Natural killer cell (primary cell): ENCODE results near the gene KRT85. TPM values are rescaled to one million over a fixed set of nuclear protein-coding genes. Genes with fewer than 3 reads are reported as not detected.

Source experiments
- ATAC-seq, 3 donors: fragments of 150-1000 bp in 2 of 3; fragments of 200-7000 bp in 1 of 3; cut with Tn5 transposase; 1 replicate in 1 of 3; 2 replicates in 2 of 3; pipeline ENCODE4 v1.10.0; 2021; ENCODE audit warnings: mild to moderate bottlenecking in 2 of 3, moderate library complexity in 2 of 3
- DNase-seq, 2 donors: peaks; one replicate each; pipeline versions ENCODE4 v3.0.0 to v3.0.0-alpha.2; 2013 to 2021; ENCODE audit warnings: mixed read lengths in 1 of 2
- H3K27ac ChIP-seq: one replicate; pipeline ENCODE4 v1.5.1; 2013; ENCODE audit warnings: mild to moderate bottlenecking, low read length
- H3K27me3 ChIP-seq: one replicate; pipeline ENCODE4 v1.6.1; 2013; ENCODE audit warnings: low read length; ENCODE audit not compliant: control insufficient read depth, insufficient read depth
- H3K36me3 ChIP-seq: one replicate; pipeline ENCODE4 v1.6.1; 2013; ENCODE audit warnings: low read length; ENCODE audit not compliant: control insufficient read depth, insufficient read depth
- H3K4me1 ChIP-seq: one replicate; pipeline ENCODE4 v1.6.1; 2013; ENCODE audit warnings: low read length; ENCODE audit not compliant: control insufficient read depth, insufficient read depth
- H3K4me3 ChIP-seq: one replicate; pipeline ENCODE4 v1.5.1; 2013; ENCODE audit warnings: low read length
- H3K9me3 ChIP-seq: one replicate; pipeline ENCODE4 v1.6.1; 2013; ENCODE audit warnings: low read length; ENCODE audit not compliant: control insufficient read depth, insufficient read depth
- H3K27ac Mint-ChIP-seq, 2 donors: one replicate each; pipeline ENCODE4 v1.8.0; 2022; ENCODE audit warnings: mild to moderate bottlenecking in 2 of 2, mixed read lengths in 2 of 2, moderate library complexity in 1 of 2
- H3K27me3 Mint-ChIP-seq, 2 donors: one replicate each; pipeline ENCODE4 v1.8.0; 2022; ENCODE audit warnings: low read depth in 2 of 2, mixed read lengths in 2 of 2
- H3K36me3 Mint-ChIP-seq: one replicate; pipeline ENCODE4 v1.8.0; 2022; ENCODE audit warnings: mixed read lengths
- H3K4me1 Mint-ChIP-seq, 2 donors: one replicate each; pipeline ENCODE4 v1.8.0; 2022; ENCODE audit warnings: mixed read lengths in 2 of 2
- H3K4me3 Mint-ChIP-seq: one replicate; pipeline ENCODE4 v1.8.0; 2022; ENCODE audit warnings: mild to moderate bottlenecking, moderate library complexity, mixed read lengths
- H3K9me3 Mint-ChIP-seq, 2 donors: one replicate each; pipeline ENCODE4 v1.8.0; 2022; ENCODE audit warnings: mixed read lengths in 2 of 2
- CTCF ChIP-seq: fragments of 200-600 bp; IDR thresholded peaks from one replicate; pipeline ENCODE4 v1.8.0; 2022; ENCODE audit warnings: antibody characterized with exemption
- WGBS: methylation state at CpG from one replicate; pipeline ENCODE4 v1.1.7; 2013; ENCODE audit warnings: missing lambda C conversion rate; ENCODE audit not compliant: insufficient coverage; 5-methylcytosine and 5-hydroxymethylcytosine counted together
- intact Hi-C: fragments of 100-400 bp; cut with micrococcal nuclease; formaldehyde crosslinking; loops from one replicate; pipeline ENCODE4 v1.14.2; 2022
- total RNA-seq, 4 donors: library from RNA; stranded (reverse); fragments of 120-200 nt in 1 of 4; gene quantifications; one replicate each; pipeline versions ENCODE4 v1.2.3 to v1.2.4, GENCODE V29; 2013 to 2022

The KRT85 gene
- total RNA-seq, 3 donors from 2014 or later (not counting 1 experiment from before 2014, with no cell fraction given): not detected

- no peaks in the 10 kb centered on the region for H3K4me1 Mint-ChIP-seq
- 79% methylated on average over 8 of the region's 8 CpGs for WGBS
- H3K36me3 ChIP-seq: no peaks in the 10 kb centered on the region
- DNase-seq (no peak), ATAC-seq (no peak)
- no peak overlapping the region for H3K27ac ChIP-seq
- no peak overlapping the region for H3K27ac Mint-ChIP-seq
- H3K4me3 Mint-ChIP-seq: no peak overlapping the region
- no peaks in the 10 kb centered on the region for H3K9me3 Mint-ChIP-seq
- H3K27me3 ChIP-seq: no peaks in the 10 kb centered on the region
- H3K4me3 ChIP-seq: no peak overlapping the region
- intact Hi-C loops: no loop called here
- no peaks in the 10 kb centered on the region for H3K9me3 ChIP-seq
- no peaks in the 10 kb centered on the region for H3K36me3 Mint-ChIP-seq
- TF ChIP-seq CTCF: no peak
- H3K4me1 ChIP-seq: no peaks in the 10 kb centered on the region
- H3K27me3 Mint-ChIP-seq: peaks cover 11 to 14% of the 10 kb centered on the region in 2 donors
Observed at GRCh38 chr12:52396656-52397055, 29.4 kb upstream of the KRT85 start.

- intact Hi-C loops: no loop called here
- Histone ChIP-seq H3K27me3 (no peaks in the 10 kb centered on the region), H3K36me3 (no peaks in the 10 kb centered on the region), H3K27ac (no peak overlapping the region), H3K4me3 (no peak overlapping the region), H3K4me1 (no peaks in the 10 kb centered on the region), H3K9me3 (no peaks in the 10 kb centered on the region)
- H3K4me1 Mint-ChIP-seq: no peaks in the 10 kb centered on the region
- peaks cover 11 to 14% of the 10 kb centered on the region in 2 donors for H3K27me3 Mint-ChIP-seq
- H3K4me3 Mint-ChIP-seq: no peak overlapping the region
- WGBS: 78% methylated on average over 20 of the region's 20 CpGs
- no peaks in the 10 kb centered on the region for H3K9me3 Mint-ChIP-seq
- peak in 1 of 2 donors; percentile 24 for DNase-seq
- no peaks in the 10 kb centered on the region for H3K36me3 Mint-ChIP-seq
- no peak for TF ChIP-seq CTCF
- peak in 1 of 3 donors; percentile 33 for ATAC-seq
- H3K27ac Mint-ChIP-seq: no peak overlapping the region
Observed at GRCh38 chr12:52395761-52396434, 28.6 kb upstream of the KRT85 start.

GRCh38 chr12:52394836-52395405 lies 27.6 kb upstream of the KRT85 start:
- H3K4me1 ChIP-seq: no peaks in the 10 kb centered on the region
- H3K27ac Mint-ChIP-seq: no peak overlapping the region
- H3K36me3 Mint-ChIP-seq: no peaks in the 10 kb centered on the region
- H3K4me3 Mint-ChIP-seq: no peak overlapping the region
- no peaks in the 10 kb centered on the region for H3K27me3 ChIP-seq
- no peak for DNase-seq
- no peak overlapping the region for H3K4me3 ChIP-seq
- intact Hi-C loops: loop anchor here (5.0 kb wide), 1 partner anchor 482 kb away; no protein-coding TSS in a partner anchor
- no peaks in the 10 kb centered on the region for H3K4me1 Mint-ChIP-seq
- no peak for ATAC-seq
- H3K27ac ChIP-seq: no peak overlapping the region
- peaks cover 11 to 14% of the 10 kb centered on the region in 2 donors for H3K27me3 Mint-ChIP-seq
- H3K9me3 ChIP-seq: no peaks in the 10 kb centered on the region
- H3K9me3 Mint-ChIP-seq: no peaks in the 10 kb centered on the region
- no peaks in the 10 kb centered on the region for H3K36me3 ChIP-seq
- WGBS: 81% methylated on average over 13 of the region's 13 CpGs
- no peak for TF ChIP-seq CTCF
